ENCODE measurements around the gene CTNNBIP1. TPM values are rescaled to one million over a fixed set of nuclear protein-coding genes. Genes with fewer than 3 reads are reported as not detected.

Gene CTNNBIP1
- total and polyA plus RNA-seq, 7 donors: 9.2 to 20.3 (median 18.2) TPM

- 76 to 88% methylated on average over 12 of the region's 12 CpGs for WGBS, 2 donors
- H3K36me3 ChIP-seq: peaks cover 0 to 14% (median 4%) of the 10 kb centered on the region in 4 donors
- no peaks in the 10 kb centered on the region for H3K27me3 ChIP-seq
- TF ChIP-seq POLR2AphosphoS5 (IDR thresholded peaks at IDR 0.05): no peak
- no peak for TF ChIP-seq EP300 (IDR thresholded peaks at IDR 0.05)
- TF ChIP-seq CTCF (IDR thresholded peaks at IDR 0.05): no peak
- TF ChIP-seq POLR2A (IDR thresholded peaks at IDR 0.05): no peak
- H3K4me3 ChIP-seq: no peak overlapping the region
- intact Hi-C loops (cut with DNase I): no loop called here
- H3K27ac ChIP-seq: no peak overlapping the region
- no peaks in the 10 kb centered on the region for H3K4me1 ChIP-seq
- H3K9me3 ChIP-seq: no peaks in the 10 kb centered on the region
- no peak for DNase-seq
Measured at GRCh38 chr1:9882296-9882944, 27.6 kb downstream of the CTNNBIP1 start.

GRCh38 chr1:9881838-9882249, 28.2 kb downstream of the CTNNBIP1 start:
- 81 to 93% methylated on average over 2 of the region's 2 CpGs for WGBS, 2 donors
- no peak overlapping the region for H3K27ac ChIP-seq
- intact Hi-C loops (cut with DNase I): no loop called here
- TF ChIP-seq CTCF (IDR thresholded peaks at IDR 0.05): no peak
- TF ChIP-seq EP300 (IDR thresholded peaks at IDR 0.05): no peak
- H3K9me3 ChIP-seq: no peaks in the 10 kb centered on the region
- H3K36me3 ChIP-seq: peaks cover 0 to 14% (median 4%) of the 10 kb centered on the region in 4 donors
- H3K27me3 ChIP-seq: no peaks in the 10 kb centered on the region
- H3K4me1 ChIP-seq: no peaks in the 10 kb centered on the region
- DNase-seq: no peak
- H3K4me3 ChIP-seq: no peak overlapping the region

- no peak overlapping the region for H3K27ac ChIP-seq
- H3K4me3 ChIP-seq: no peak overlapping the region
- intact Hi-C loops (cut with DNase I): loop anchor here (5.0 kb wide), 2 partner anchors 274 to 554 kb away; partner anchors contain the start of gene CENPS
Measured at GRCh38 chr1:9878404-9878803, 31.7 kb downstream of the CTNNBIP1 start.

GRCh38 chr1:9877962-9878361, 32.1 kb downstream of the CTNNBIP1 start:
- H3K36me3 ChIP-seq: peaks cover 0 to 8% (median 1%) of the 10 kb centered on the region in 4 donors
- no peak for TF ChIP-seq POLR2AphosphoS5 (IDR thresholded peaks at IDR 0.05)
- TF ChIP-seq CTCF (IDR thresholded peaks at IDR 0.05): no peak
- TF ChIP-seq POLR2A (IDR thresholded peaks at IDR 0.05): no peak
- TF ChIP-seq EP300 (IDR thresholded peaks at IDR 0.05): no peak
- no peak overlapping the region for H3K27ac ChIP-seq
- H3K4me3 ChIP-seq: no peak overlapping the region
- H3K4me1 ChIP-seq: peaks cover 0 to 17% (median 9%) of the 10 kb centered on the region in 4 donors
- H3K27me3 ChIP-seq: no peaks in the 10 kb centered on the region
- WGBS, 2 donors: 17 to 71% methylated on average over 10 of the region's 10 CpGs
- intact Hi-C loops (cut with DNase I): loop anchor here (5.0 kb wide), 2 partner anchors 274 to 554 kb away; partner anchors contain the start of gene CENPS
- H3K9me3 ChIP-seq: no peaks in the 10 kb centered on the region
- DNase-seq: no peak

More at GRCh38 chr1:9878404-9878803, 31.7 kb downstream of the CTNNBIP1 start:
- H3K9me3 ChIP-seq: no peaks in the 10 kb centered on the region
- 67 to 86% methylated on average over 9 of the region's 9 CpGs for WGBS, 2 donors
- peaks cover 0 to 17% (median 9%) of the 10 kb centered on the region in 4 donors for H3K4me1 ChIP-seq
- no peaks in the 10 kb centered on the region for H3K27me3 ChIP-seq
- no peak for TF ChIP-seq EP300 (IDR thresholded peaks at IDR 0.05)
- no peak for TF ChIP-seq POLR2A (IDR thresholded peaks at IDR 0.05)
- TF ChIP-seq POLR2AphosphoS5 (IDR thresholded peaks at IDR 0.05): no peak
- TF ChIP-seq CTCF (IDR thresholded peaks at IDR 0.05): no peak
- DNase-seq: no peak
- H3K36me3 ChIP-seq: peaks cover 0 to 12% (median 4%) of the 10 kb centered on the region in 4 donors

Data from sigmoid colon (tissue), 7 donors.